K562 (cell line): ENCODE data around the gene ZNF23. TPM values are rescaled to one million over a fixed set of nuclear protein-coding genes. Genes with fewer than 3 reads are reported as not detected.
A peak's percentile ranks its signal among the peaks of the same experiment; 100 is the strongest.

ENCODE experiments used
- ARID3A ChIP-seq: IDR thresholded peaks from 2 replicates; pipeline ENCODE4 v1.6.1; 2012; ENCODE audit warnings: low read depth, low read length, improper control_type of control experiment, borderline replicate concordance
- CBFB ChIP-seq: sonication (generic); formaldehyde crosslinking; IDR thresholded peaks from 2 replicates; pipeline ENCODE4 v1.4.0; 2020; ENCODE audit warnings: mild to moderate bottlenecking, missing genetic modification reagents
- DACH1 ChIP-seq: fragments of 450-650 bp; IDR thresholded peaks from 2 replicates; pipeline ENCODE4 v1.6.1; 2018; ENCODE audit not compliant: partially characterized antibody
- MNT ChIP-seq, 2 experiments: fragments of 450-650 bp; conservative IDR thresholded peaks; 2 replicates each; pipeline ENCODE4 v1.6.1; 2017; ENCODE audit warnings: mild to moderate bottlenecking in 2 of 2, moderate library complexity in 2 of 2
- NEUROD1 ChIP-seq: fragments of 150-350 bp; IDR thresholded peaks from 2 replicates; pipeline ENCODE4 v1.6.1; 2014; ENCODE audit warnings: borderline replicate concordance, low read length, low read depth; ENCODE audit not compliant: partially characterized antibody
- POU5F1 ChIP-seq: fragments of 150-350 bp; IDR thresholded peaks from 2 replicates; pipeline ENCODE4 v1.6.1; 2014; ENCODE audit warnings: borderline replicate concordance, low read length, low read depth, mild to moderate bottlenecking; ENCODE audit not compliant: partially characterized antibody
- RREB1 ChIP-seq: fragments of 250-450 bp; sonication (Bioruptor Pico); IDR thresholded peaks from 2 replicates; pipeline ENCODE4 v1.4.0; 2020
- TFAP4 ChIP-seq: sonication (generic); formaldehyde crosslinking; IDR thresholded peaks from 2 replicates; pipeline ENCODE4 v1.8.0; 2022; ENCODE audit warnings: missing genetic modification reagents, mild to moderate bottlenecking, moderate library complexity, borderline replicate concordance
- YY1 ChIP-seq, 3 experiments: IDR thresholded peaks; 2 replicates each; pipeline ENCODE4 v1.6.1; 2011; ENCODE audit warnings: low read length in 2 of 3, mild to moderate bottlenecking in 2 of 3, moderate library complexity in 2 of 3, borderline replicate concordance in 1 of 3, control low read depth in 1 of 3, low read depth in 1 of 3; ENCODE audit not compliant: insufficient read depth in 3 of 3, insufficient replicate concordance in 2 of 3, control insufficient read depth in 1 of 3, insufficient read length in 1 of 3; ENCODE audit errors: extremely low read depth in 1 of 3
- polyA plus RNA-seq, 8 experiments: library from polyadenylated mRNA; depleted of rRNA in 4 of 8; stranded (reverse) in 5 of 8; unstranded in 3 of 8; fragments of >200 nt; fragmentation: Nextera tagmentation in 2 of 8; fragmentation: Illumina TruSeq in 1 of 8; extraction: Ambion mirVana in 2 of 8; extraction: Trizol in 1 of 8; gene quantifications; 2 replicates each; pipeline versions ENCODE4 v1.2.1 to v1.2.3, GENCODE V29; 2011 to 2014; ENCODE audit warnings: inconsistent platforms in 1 of 8, missing spikeins in 1 of 8
- total RNA-seq, 7 experiments: library from RNA; depleted of rRNA in 6 of 7; stranded (reverse); fragments of >200 nt in 6 of 7; fragmentation: Illumina TruSeq in 2 of 7; extraction: Trizol in 2 of 7; gene quantifications; 2 replicates each; pipeline versions ENCODE4 v1.2.1 to v1.2.3, GENCODE V29; 2011 to 2021; ENCODE audit warnings: low replicate concordance in 1 of 7
- TF ChIP-seq, protein P1 (sequence below): fragments of 250-450 bp; sonication (Bioruptor Pico); IDR thresholded peaks from 2 replicates; pipeline ENCODE4 v1.4.0; 2020

Gene ZNF23
- total and polyA plus RNA-seq, 9 of the 15 experiments (the other 6 are each of a cell fraction or from before 2014, with no cell fraction given): 4.7 to 13.4 (median 11.2) TPM

DNA sequence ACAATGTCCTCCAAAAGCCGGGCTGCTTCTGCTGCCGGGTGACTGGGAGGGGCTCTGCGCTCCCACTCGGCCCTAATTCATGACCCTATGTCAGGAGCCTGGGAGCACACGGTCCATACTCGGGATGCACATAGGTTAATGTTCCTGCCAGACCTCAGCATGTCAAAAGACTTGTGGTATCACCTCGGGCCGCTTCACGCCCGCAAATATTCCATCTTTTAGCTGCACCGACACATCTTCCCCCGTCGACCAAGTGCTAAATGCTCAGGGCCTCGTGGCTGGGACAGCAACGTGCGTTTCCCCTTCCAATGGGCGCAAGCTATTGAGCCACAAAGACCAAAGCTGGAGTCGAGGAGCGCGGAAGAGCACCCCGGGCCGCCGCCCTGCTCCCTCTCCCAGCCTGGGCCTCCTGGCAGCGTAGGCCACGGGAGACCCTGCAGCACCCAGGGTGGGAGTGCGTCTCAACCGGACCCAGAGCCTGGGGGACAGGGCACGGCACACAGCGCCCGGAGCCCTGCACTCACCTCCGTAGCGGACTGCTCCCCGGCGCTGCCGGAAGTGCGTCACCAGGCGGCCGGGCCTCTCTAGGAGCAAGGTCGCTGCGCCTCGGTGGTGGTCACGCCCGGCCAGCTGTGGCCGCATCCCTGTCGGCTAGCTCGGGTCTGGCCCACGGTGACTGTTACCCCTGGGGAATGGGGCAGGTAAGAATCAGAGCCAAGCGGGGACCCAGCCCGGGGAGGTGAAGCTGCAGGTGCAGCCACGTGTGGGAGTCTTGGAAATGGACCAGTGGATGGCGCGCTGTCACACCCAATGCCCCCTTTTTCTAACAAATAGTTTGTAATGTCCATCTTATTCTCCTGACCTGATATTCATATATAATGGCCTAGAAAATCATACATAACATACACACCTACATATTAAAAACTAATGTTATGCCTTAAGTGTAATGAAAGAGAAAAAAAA is at the start of gene ZNF23 (continued):
- TF ChIP-seq ARID3A (no peak), RREB1 (CRISPR knock-in tag) (peak; percentile 11; the same call in 1 of the 2 replicates), CBFB (CRISPR knock-in tag) (no peak), TFAP4 (CRISPR knock-in tag) (peak; percentile 99), NEUROD1 (peak; percentile 48), POU5F1 (peak; percentile 31), YY1 (IDR thresholded peaks at IDR 0.05; ENCODE audit: borderline replicate concordance in 1 of 3, control insufficient read depth in 1 of 3, extremely low read depth in 1 of 3, insufficient read depth in 3 of 3, insufficient read length in 1 of 3, insufficient replicate concordance in 2 of 3, low read depth in 1 of 3, low read length in 2 of 3) (peak in 1 of 3 experiments; percentile 72), DACH1 (peak; percentile 90), MNT (conservative IDR thresholded peaks at IDR 0.05) (peak; percentile 83 to 92)
- TF ChIP-seq, protein P1, sequence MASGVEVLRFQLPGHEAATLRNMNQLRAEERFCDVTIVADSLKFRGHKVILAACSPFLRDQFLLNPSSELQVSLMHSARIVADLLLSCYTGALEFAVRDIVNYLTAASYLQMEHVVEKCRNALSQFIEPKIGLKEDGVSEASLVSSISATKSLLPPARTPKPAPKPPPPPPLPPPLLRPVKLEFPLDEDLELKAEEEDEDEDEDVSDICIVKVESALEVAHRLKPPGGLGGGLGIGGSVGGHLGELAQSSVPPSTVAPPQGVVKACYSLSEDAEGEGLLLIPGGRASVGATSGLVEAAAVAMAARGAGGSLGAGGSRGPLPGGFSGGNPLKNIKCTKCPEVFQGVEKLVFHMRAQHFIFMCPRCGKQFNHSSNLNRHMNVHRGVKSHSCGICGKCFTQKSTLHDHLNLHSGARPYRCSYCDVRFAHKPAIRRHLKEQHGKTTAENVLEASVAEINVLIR (CRISPR knock-in tag): peak; percentile 92
